WTC11 (cell line): ENCODE data around the gene MYO19. TPM values are rescaled to one million over a fixed set of nuclear protein-coding genes. Genes with fewer than 3 reads are reported as not detected.

Experiments
- ATAC-seq: fragments of 200-7000 bp; cut with Tn5 transposase; 2 replicates; pipeline ENCODE4 v1.10.0; 2021; ENCODE audit warnings: mild to moderate bottlenecking, moderate library complexity
- CTCF ChIA-PET: fragments of 300-600 bp; sonication (Branson Sonifier 250); formaldehyde crosslinking; loops from one replicate; lab custom pipeline; 2021; ENCODE audit warnings: antibody characterized with exemption; lab: Charles Lee
- POLR2A ChIA-PET: fragments of 350-600 bp; sonication (Branson Sonifier 250); formaldehyde crosslinking; loops from one replicate; lab custom pipeline; 2021; ENCODE audit warnings: antibody characterized with exemption; lab: Charles Lee
- DNase-seq: peaks from one replicate; pipeline ENCODE4 v3.0.0; 2021; ENCODE audit warnings: low spot score
- H3K27ac Mint-ChIP-seq: 2 replicates; pipeline ENCODE4 v1.8.0; 2021; ENCODE audit warnings: mixed read lengths
- H3K27me3 Mint-ChIP-seq: 2 replicates; pipeline ENCODE4 v1.8.0; 2021; ENCODE audit warnings: low read depth, mild to moderate bottlenecking, moderate library complexity, mixed read lengths
- H3K36me3 Mint-ChIP-seq: 2 replicates; pipeline ENCODE4 v1.8.0; 2021; ENCODE audit warnings: mixed read lengths
- H3K4me1 Mint-ChIP-seq: 2 replicates; pipeline ENCODE4 v1.8.0; 2022; ENCODE audit warnings: mixed read lengths
- H3K4me3 Mint-ChIP-seq: 2 replicates; pipeline ENCODE4 v1.8.0; 2021; ENCODE audit warnings: mild to moderate bottlenecking, moderate library complexity, mixed read lengths
- H3K9me3 Mint-ChIP-seq: 2 replicates; pipeline ENCODE4 v1.8.0; 2021; ENCODE audit warnings: mixed read lengths
- AR ChIP-seq: fragments of 250-450 bp; sonication (Bioruptor Pico); IDR thresholded peaks from 2 replicates; pipeline ENCODE4 v1.9.0; 2021; ENCODE audit warnings: mild to moderate bottlenecking
- CBFB ChIP-seq: sonication (generic); formaldehyde crosslinking; IDR thresholded peaks from 2 replicates; pipeline ENCODE4 v1.8.1; 2022; ENCODE audit warnings: mild to moderate bottlenecking, low read depth, missing genetic modification reagents
- E2F5 ChIP-seq: sonication (generic); formaldehyde crosslinking; IDR thresholded peaks from 2 replicates; pipeline ENCODE4 v1.8.1; 2022; ENCODE audit warnings: mild to moderate bottlenecking, moderate library complexity, missing genetic modification reagents
- EMX1 ChIP-seq: fragments of 250-450 bp; sonication (Bioruptor Pico); IDR thresholded peaks from 2 replicates; pipeline ENCODE4 v1.8.0; 2021; ENCODE audit warnings: mild to moderate bottlenecking
- ETV6 ChIP-seq: sonication (generic); formaldehyde crosslinking; IDR thresholded peaks from 2 replicates; pipeline ENCODE4 v1.8.1; 2022; ENCODE audit warnings: mild to moderate bottlenecking, missing genetic modification reagents
- FOXK1 ChIP-seq: sonication (generic); formaldehyde crosslinking; IDR thresholded peaks from 2 replicates; pipeline ENCODE4 v1.8.0; 2022; ENCODE audit warnings: mild to moderate bottlenecking, moderate library complexity, missing genetic modification reagents
- FOXP1 ChIP-seq: sonication (generic); formaldehyde crosslinking; IDR thresholded peaks from 2 replicates; pipeline ENCODE4 v1.8.0; 2022; ENCODE audit warnings: missing genetic modification reagents, mild to moderate bottlenecking, moderate library complexity, borderline replicate concordance
- GABPB1 ChIP-seq: sonication (generic); formaldehyde crosslinking; IDR thresholded peaks from 2 replicates; pipeline ENCODE4 v1.8.1; 2023; ENCODE audit warnings: mild to moderate bottlenecking, missing genetic modification reagents
- JAZF1 ChIP-seq: fragments of 250-450 bp; sonication (Bioruptor Pico); IDR thresholded peaks from 2 replicates; pipeline ENCODE4 v1.9.0; 2021; ENCODE audit warnings: moderate library complexity, mild to moderate bottlenecking, inconsistent platforms
- MXD4 ChIP-seq: fragments of 250-450 bp; sonication (Bioruptor Pico); IDR thresholded peaks from 2 replicates; pipeline ENCODE4 v1.8.0; 2021; ENCODE audit warnings: mild to moderate bottlenecking, moderate library complexity, borderline replicate concordance
- NR3C1 ChIP-seq: sonication (generic); formaldehyde crosslinking; conservative IDR thresholded peaks from 2 replicates; pipeline ENCODE4 v1.8.1; 2023; ENCODE audit warnings: low read depth, mild to moderate bottlenecking, missing genetic modification reagents
- TEAD4 ChIP-seq: sonication (generic); formaldehyde crosslinking; IDR thresholded peaks from 2 replicates; pipeline ENCODE4 v1.8.0; 2022; ENCODE audit warnings: mild to moderate bottlenecking, missing genetic modification reagents
- ZNF138 ChIP-seq: sonication (generic); formaldehyde crosslinking; conservative IDR thresholded peaks from 2 replicates; pipeline ENCODE4 v1.8.1; 2022; ENCODE audit warnings: mild to moderate bottlenecking, moderate library complexity, missing genetic modification reagents
- ZNF219 ChIP-seq: sonication (generic); formaldehyde crosslinking; IDR thresholded peaks from 2 replicates; pipeline ENCODE4 v1.8.0; 2023; ENCODE audit warnings: missing genetic modification reagents, mild to moderate bottlenecking, borderline replicate concordance
- ZNF317 ChIP-seq: sonication (generic); formaldehyde crosslinking; IDR thresholded peaks from 2 replicates; pipeline ENCODE4 v1.8.1; 2023; ENCODE audit warnings: low read depth, mild to moderate bottlenecking, moderate library complexity, missing genetic modification reagents, borderline replicate concordance
- ZNF416 ChIP-seq: fragments of 250-450 bp; sonication (Bioruptor Pico); IDR thresholded peaks from 2 replicates; pipeline ENCODE4 v1.9.0; 2021; ENCODE audit warnings: mild to moderate bottlenecking, inconsistent platforms
- ZNF671 ChIP-seq: fragments of 250-450 bp; sonication (Bioruptor Pico); IDR thresholded peaks from 2 replicates; pipeline ENCODE4 v1.8.0; 2021; ENCODE audit warnings: mild to moderate bottlenecking
- ZSCAN18 ChIP-seq: fragments of 250-450 bp; sonication (Bioruptor Pico); IDR thresholded peaks from 2 replicates; pipeline ENCODE4 v2.1.2; 2022; ENCODE audit warnings: mild to moderate bottlenecking, moderate library complexity
- total RNA-seq: library from RNA; stranded (reverse); gene quantifications from 3 replicates; pipeline ENCODE4 v1.2.3, GENCODE V29; 2021
- TF ChIP-seq, protein P1 (sequence below): sonication (generic); formaldehyde crosslinking; IDR thresholded peaks from 2 replicates; pipeline ENCODE4 v1.8.1; 2022; ENCODE audit warnings: low read depth, mild to moderate bottlenecking, moderate library complexity, missing genetic modification reagents, borderline replicate concordance
- TF ChIP-seq, protein P2 (sequence below): fragments of 250-450 bp; sonication (Bioruptor Pico); IDR thresholded peaks from 2 replicates; pipeline ENCODE4 v1.9.0; 2021; ENCODE audit warnings: mild to moderate bottlenecking, borderline replicate concordance
- TF ChIP-seq, protein P3 (sequence below): sonication (generic); formaldehyde crosslinking; IDR thresholded peaks from 2 replicates; pipeline ENCODE4 v1.8.1; 2022; ENCODE audit warnings: mild to moderate bottlenecking, missing genetic modification reagents, moderate library complexity, borderline replicate concordance

Gene MYO19
- total RNA-seq, 1 experiment from 2014 or later, result 146 TPM

DNA sequence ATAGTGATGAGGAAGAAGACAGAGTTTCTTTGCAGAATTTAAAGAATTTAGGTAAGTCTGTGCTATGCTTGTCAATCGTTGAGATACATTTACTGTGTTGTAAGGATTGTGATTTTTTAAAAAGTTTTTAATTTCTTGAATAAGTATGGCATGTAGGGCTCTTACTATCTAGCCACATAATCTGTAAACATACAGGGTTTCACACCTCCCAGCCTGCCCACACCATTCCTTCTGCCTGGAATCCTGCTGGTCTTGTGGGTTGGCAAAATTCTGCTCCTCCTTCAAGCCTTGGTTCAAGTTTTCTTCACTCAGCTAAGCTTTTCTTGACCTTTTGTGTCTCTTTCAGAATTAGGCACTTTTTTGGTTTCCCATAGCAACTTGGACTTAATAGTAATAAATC, 40.7 kb downstream of the MYO19 start:
- Mint-ChIP-seq H3K27me3 (no peaks in the 10 kb centered on the region), H3K36me3 (peaks cover 51% of the 10 kb centered on the region), H3K4me1 (no peaks in the 10 kb centered on the region), H3K9me3 (no peaks in the 10 kb centered on the region), H3K4me3 (no peak overlapping the region), H3K27ac (no peak overlapping the region)
- no peak for DNase-seq
- ChIA-PET CTCF (no interaction called here), POLR2A (no interaction called here)
- ATAC-seq, result no peak
- TF ChIP-seq ZNF138 (CRISPR knock-in tag), result no peak
- no peak for TF ChIP-seq EMX1
- no peak for TF ChIP-seq E2F5 (CRISPR knock-in tag)
- TF ChIP-seq JAZF1, result no peak
- TF ChIP-seq CBFB (CRISPR knock-in tag), result no peak

GRCh38 chr17:36486204-36487194, 48.2 kb downstream of the MYO19 start, which contains the start of gene ZNHIT3:
Gene ZNHIT3, plus strand, starts transcription at chr17:36486681. Its CDS starts 19 bp downstream, at chr17:36486700.
- no peaks in the 10 kb centered on the region; the same call in none of the 2 replicates for H3K36me3 Mint-ChIP-seq
- DNase-seq (peak; percentile 89), ATAC-seq (peak; percentile 74)
- CTCF ChIA-PET, result interaction anchor here (1.2 to 1.4 kb wide), 5 partner anchors 48 to 517 kb away, joined by 3 to 9 read pairs (median 4); partner anchors contain the start of genes MYO19 and PIGW
- peaks cover 47% of the 10 kb centered on the region for H3K27me3 Mint-ChIP-seq
- H3K27ac Mint-ChIP-seq, result peak within 1 kb of the TSS; percentile 100
- H3K4me1 Mint-ChIP-seq, result peaks cover 29% of the 10 kb centered on the region
- POLR2A ChIA-PET, result interaction anchor here (0.6 kb wide), 2 partner anchors 565 to 603 kb away, joined by 7 to 9 read pairs; no protein-coding TSS in a partner anchor
- peak within 1 kb of the TSS; percentile 99 for H3K4me3 Mint-ChIP-seq
- no peaks in the 10 kb centered on the region for H3K9me3 Mint-ChIP-seq
- TF ChIP-seq ZSCAN18 (no peak), FOXK1 (CRISPR knock-in tag) (peak; percentile 98), NR3C1 (CRISPR knock-in tag) (no peak), FOXP1 (peak; percentile 90; the same call in 1 of the 2 replicates), ZNF671 (CRISPR knock-in tag) (no peak), TEAD4 (CRISPR knock-in tag) (no peak), ZNF416 (CRISPR knock-in tag) (no peak), GABPB1 (CRISPR knock-in tag) (peak; percentile 16; the same call in 1 of the 2 replicates), AR (CRISPR knock-in tag) (no peak), MXD4 (no peak), ZNF317 (CRISPR knock-in tag) (no peak), ZNF219 (CRISPR knock-in tag) (no peak), ETV6 (0 out of 2 replicates have a peak, but pooled peaks have one; percentile 40)
- TF ChIP-seq, protein P1, sequence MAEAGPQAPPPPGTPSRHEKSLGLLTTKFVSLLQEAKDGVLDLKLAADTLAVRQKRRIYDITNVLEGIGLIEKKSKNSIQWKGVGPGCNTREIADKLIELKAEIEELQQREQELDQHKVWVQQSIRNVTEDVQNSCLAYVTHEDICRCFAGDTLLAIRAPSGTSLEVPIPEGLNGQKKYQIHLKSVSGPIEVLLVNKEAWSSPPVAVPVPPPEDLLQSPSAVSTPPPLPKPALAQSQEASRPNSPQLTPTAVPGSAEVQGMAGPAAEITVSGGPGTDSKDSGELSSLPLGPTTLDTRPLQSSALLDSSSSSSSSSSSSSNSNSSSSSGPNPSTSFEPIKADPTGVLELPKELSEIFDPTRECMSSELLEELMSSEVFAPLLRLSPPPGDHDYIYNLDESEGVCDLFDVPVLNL (CRISPR knock-in tag), result no peak
- TF ChIP-seq, protein P2, sequence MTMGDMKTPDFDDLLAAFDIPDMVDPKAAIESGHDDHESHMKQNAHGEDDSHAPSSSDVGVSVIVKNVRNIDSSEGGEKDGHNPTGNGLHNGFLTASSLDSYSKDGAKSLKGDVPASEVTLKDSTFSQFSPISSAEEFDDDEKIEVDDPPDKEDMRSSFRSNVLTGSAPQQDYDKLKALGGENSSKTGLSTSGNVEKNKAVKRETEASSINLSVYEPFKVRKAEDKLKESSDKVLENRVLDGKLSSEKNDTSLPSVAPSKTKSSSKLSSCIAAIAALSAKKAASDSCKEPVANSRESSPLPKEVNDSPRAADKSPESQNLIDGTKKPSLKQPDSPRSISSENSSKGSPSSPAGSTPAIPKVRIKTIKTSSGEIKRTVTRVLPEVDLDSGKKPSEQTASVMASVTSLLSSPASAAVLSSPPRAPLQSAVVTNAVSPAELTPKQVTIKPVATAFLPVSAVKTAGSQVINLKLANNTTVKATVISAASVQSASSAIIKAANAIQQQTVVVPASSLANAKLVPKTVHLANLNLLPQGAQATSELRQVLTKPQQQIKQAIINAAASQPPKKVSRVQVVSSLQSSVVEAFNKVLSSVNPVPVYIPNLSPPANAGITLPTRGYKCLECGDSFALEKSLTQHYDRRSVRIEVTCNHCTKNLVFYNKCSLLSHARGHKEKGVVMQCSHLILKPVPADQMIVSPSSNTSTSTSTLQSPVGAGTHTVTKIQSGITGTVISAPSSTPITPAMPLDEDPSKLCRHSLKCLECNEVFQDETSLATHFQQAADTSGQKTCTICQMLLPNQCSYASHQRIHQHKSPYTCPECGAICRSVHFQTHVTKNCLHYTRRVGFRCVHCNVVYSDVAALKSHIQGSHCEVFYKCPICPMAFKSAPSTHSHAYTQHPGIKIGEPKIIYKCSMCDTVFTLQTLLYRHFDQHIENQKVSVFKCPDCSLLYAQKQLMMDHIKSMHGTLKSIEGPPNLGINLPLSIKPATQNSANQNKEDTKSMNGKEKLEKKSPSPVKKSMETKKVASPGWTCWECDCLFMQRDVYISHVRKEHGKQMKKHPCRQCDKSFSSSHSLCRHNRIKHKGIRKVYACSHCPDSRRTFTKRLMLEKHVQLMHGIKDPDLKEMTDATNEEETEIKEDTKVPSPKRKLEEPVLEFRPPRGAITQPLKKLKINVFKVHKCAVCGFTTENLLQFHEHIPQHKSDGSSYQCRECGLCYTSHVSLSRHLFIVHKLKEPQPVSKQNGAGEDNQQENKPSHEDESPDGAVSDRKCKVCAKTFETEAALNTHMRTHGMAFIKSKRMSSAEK (CRISPR knock-in tag), result no peak
- TF ChIP-seq, protein P3, sequence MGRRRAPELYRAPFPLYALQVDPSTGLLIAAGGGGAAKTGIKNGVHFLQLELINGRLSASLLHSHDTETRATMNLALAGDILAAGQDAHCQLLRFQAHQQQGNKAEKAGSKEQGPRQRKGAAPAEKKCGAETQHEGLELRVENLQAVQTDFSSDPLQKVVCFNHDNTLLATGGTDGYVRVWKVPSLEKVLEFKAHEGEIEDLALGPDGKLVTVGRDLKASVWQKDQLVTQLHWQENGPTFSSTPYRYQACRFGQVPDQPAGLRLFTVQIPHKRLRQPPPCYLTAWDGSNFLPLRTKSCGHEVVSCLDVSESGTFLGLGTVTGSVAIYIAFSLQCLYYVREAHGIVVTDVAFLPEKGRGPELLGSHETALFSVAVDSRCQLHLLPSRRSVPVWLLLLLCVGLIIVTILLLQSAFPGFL (CRISPR knock-in tag), result no peak
